ENCODE results near the gene ZNF724. TPM values are rescaled to one million over a fixed set of nuclear protein-coding genes. Genes with fewer than 3 reads are reported as not detected.
"Not testable (repeated sequence)": the region's sequence is repeated elsewhere in the genome, so short reads cannot be mapped to it uniquely, and the experiment has no call there.

The ZNF724 gene
- 9.0 and 19.9 TPM in 2 replicates for total RNA-seq (ENCODE audit: low replicate concordance)
- long read RNA-seq, transcript ZNF724-201 (4 exons, 2,764 nt), result major isoform, 12 of 15 reads
- long read RNA-seq, partial matches to known transcripts, result 0 of 15 reads
- long read RNA-seq, other reads (novel, unspliced or antisense), result 2 of 15 reads

DNA sequence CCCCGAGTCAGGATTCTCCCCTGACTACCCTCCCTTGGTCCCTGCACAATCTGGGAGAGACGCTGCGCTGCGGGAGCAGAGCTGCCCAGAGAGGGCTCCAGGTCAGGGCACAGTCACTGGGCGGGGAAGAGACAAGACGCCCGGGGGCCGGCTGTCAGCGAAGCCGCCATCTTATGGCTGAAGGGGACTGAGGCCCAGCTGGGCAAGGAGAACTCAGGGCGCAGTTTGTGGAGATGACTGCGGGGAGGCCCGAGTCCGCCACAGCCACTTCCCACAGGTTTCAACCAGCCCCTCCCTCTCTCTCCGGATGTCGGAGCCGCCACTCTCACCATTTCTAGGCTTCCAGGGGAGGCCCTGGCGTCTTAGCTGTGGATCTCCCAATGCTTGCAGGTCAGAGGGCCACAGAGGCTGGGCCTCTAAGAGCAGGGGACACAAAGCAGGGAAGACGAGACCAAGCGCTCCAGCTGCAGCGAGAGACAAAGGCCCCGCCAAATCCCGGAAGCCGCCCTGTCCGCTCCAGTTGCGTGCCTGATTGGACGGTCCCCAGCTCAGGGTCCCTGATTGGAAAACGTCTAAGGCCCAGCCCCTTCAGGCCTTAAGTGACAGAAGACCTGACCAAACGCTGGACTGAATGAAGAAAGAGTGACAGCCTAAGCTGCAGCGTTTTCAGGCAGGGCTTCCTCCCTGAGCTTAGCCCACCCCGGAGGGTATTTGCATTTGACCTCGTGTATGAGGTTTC, at the start of gene ZNF724:
ZNF724 (minus strand) TSS at position 484 of the 739 bp plus-strand sequence; CDS start at position 332, 152 bp downstream.
- TF ChIP-seq, protein P1, sequence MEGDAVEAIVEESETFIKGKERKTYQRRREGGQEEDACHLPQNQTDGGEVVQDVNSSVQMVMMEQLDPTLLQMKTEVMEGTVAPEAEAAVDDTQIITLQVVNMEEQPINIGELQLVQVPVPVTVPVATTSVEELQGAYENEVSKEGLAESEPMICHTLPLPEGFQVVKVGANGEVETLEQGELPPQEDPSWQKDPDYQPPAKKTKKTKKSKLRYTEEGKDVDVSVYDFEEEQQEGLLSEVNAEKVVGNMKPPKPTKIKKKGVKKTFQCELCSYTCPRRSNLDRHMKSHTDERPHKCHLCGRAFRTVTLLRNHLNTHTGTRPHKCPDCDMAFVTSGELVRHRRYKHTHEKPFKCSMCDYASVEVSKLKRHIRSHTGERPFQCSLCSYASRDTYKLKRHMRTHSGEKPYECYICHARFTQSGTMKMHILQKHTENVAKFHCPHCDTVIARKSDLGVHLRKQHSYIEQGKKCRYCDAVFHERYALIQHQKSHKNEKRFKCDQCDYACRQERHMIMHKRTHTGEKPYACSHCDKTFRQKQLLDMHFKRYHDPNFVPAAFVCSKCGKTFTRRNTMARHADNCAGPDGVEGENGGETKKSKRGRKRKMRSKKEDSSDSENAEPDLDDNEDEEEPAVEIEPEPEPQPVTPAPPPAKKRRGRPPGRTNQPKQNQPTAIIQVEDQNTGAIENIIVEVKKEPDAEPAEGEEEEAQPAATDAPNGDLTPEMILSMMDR (conservative IDR thresholded peaks at IDR 0.05), result no peak
- peak; percentile 92 for DNase-seq (ENCODE audit: extremely low spot score, unreplicated experiment)
- H3K36me3 Mint-ChIP-seq, result peaks cover 27% of the 10 kb centered on the region

DNA sequence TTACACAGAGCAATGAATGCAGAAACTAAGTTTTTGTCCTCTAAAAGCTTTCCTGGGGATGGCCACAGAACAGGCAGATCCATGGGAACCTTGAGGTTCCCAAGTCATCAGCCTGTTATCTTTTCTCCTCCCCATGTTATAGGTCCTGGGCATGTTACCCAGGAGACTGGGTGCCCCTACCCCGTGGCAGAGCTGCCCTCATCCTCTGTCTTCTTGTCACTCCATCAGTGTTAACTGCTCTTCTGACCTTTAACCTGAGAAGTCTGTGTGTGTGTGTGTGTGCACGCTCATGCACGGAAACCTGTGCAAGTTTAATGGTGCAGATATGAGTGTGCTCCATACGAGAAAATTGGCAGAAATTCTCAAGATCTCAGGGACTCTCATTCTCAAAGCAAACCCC, 43.9 kb upstream of the ZNF724 start:
- H3K4me1 Mint-ChIP-seq (ENCODE audit: unreplicated experiment), result no peaks in the 10 kb centered on the region
- H3K27ac Mint-ChIP-seq, result no peak overlapping the region
- no peaks in the 10 kb centered on the region for H3K9me3 Mint-ChIP-seq
- TF ChIP-seq, protein P1 (conservative IDR thresholded peaks at IDR 0.05), result no peak
- H3K27me3 Mint-ChIP-seq, result no peaks in the 10 kb centered on the region
- H3K4me3 Mint-ChIP-seq, result no peak overlapping the region
- no peak for DNase-seq (ENCODE audit: extremely low spot score, unreplicated experiment)
- no peaks in the 10 kb centered on the region for H3K36me3 Mint-ChIP-seq

More for the DNA sequence above, at the start of gene ZNF724:
- peak within 1 kb of the TSS; percentile 97 for H3K4me3 Mint-ChIP-seq
- H3K9me3 Mint-ChIP-seq, result no peaks in the 10 kb centered on the region
- H3K27me3 Mint-ChIP-seq, result no peaks in the 10 kb centered on the region
- H3K4me1 Mint-ChIP-seq (ENCODE audit: unreplicated experiment), result peaks cover 11% of the 10 kb centered on the region
- H3K27ac Mint-ChIP-seq, result peak within 1 kb of the TSS; percentile 98

- not testable (repeated sequence) for DNase-seq (ENCODE audit: extremely low spot score, unreplicated experiment); H3K4me3 Mint-ChIP-seq; H3K4me1 Mint-ChIP-seq (ENCODE audit: unreplicated experiment); H3K27me3 Mint-ChIP-seq; H3K36me3 Mint-ChIP-seq; H3K27ac Mint-ChIP-seq
- peaks cover 15% of the 10 kb centered on the region for H3K9me3 Mint-ChIP-seq
Measured at GRCh38 chr19:23289966-23290365, 39.8 kb upstream of the ZNF724 start.

GRCh38 chr19:23287620-23288019, 37.4 kb upstream of the ZNF724 start:
- TF ChIP-seq, protein P1 (conservative IDR thresholded peaks at IDR 0.05), result no peak
- H3K36me3 Mint-ChIP-seq, result peaks cover 4% of the 10 kb centered on the region
- no peak for DNase-seq (ENCODE audit: extremely low spot score, unreplicated experiment)
- H3K4me3 Mint-ChIP-seq, result no peak overlapping the region
- H3K27ac Mint-ChIP-seq, result no peak overlapping the region
- H3K4me1 Mint-ChIP-seq (ENCODE audit: unreplicated experiment), result no peaks in the 10 kb centered on the region
- H3K9me3 Mint-ChIP-seq, result peaks cover 15% of the 10 kb centered on the region
- H3K27me3 Mint-ChIP-seq, result no peaks in the 10 kb centered on the region

- H3K27me3 Mint-ChIP-seq, result no peaks in the 10 kb centered on the region
- TF ChIP-seq, protein P1 (conservative IDR thresholded peaks at IDR 0.05), result peak; percentile 49
- H3K36me3 Mint-ChIP-seq, result peaks cover 4% of the 10 kb centered on the region
- H3K4me1 Mint-ChIP-seq (ENCODE audit: unreplicated experiment), result no peaks in the 10 kb centered on the region
- no peak for DNase-seq (ENCODE audit: extremely low spot score, unreplicated experiment)
- H3K4me3 Mint-ChIP-seq, result no peak overlapping the region
- no peak overlapping the region for H3K27ac Mint-ChIP-seq
- peaks cover 15% of the 10 kb centered on the region for H3K9me3 Mint-ChIP-seq
Measured at GRCh38 chr19:23286477-23286876, 36.3 kb upstream of the ZNF724 start.

- Mint-ChIP-seq H3K36me3 (peaks cover 4% of the 10 kb centered on the region), H3K27ac (no peak overlapping the region), H3K4me1 (ENCODE audit: unreplicated experiment) (no peaks in the 10 kb centered on the region), H3K4me3 (no peak overlapping the region), H3K9me3 (peaks cover 15% of the 10 kb centered on the region), H3K27me3 (no peaks in the 10 kb centered on the region)
- TF ChIP-seq, protein P1 (conservative IDR thresholded peaks at IDR 0.05), result no peak
- no peak for DNase-seq (ENCODE audit: extremely low spot score, unreplicated experiment)
Measured at GRCh38 chr19:23285948-23286347, 35.8 kb upstream of the ZNF724 start.

DNA sequence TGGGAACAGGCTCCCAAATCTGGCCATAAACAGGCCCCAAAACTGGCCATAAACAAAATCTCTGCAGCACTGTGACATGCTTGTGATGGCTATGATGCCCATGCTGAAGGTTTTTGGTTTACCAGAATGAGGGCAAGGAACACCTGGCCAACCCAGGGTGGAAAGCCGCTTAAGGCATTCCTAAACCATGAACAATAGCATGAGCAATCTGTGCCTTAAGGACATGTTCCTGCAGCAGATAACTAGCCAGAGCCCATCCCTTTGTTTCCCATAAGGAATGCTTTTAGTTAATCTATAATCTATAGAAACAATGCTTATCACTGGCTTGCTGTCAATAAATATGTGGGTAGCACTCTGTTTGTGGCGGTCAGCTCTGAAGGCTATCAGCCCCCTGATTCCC, 35.1 kb upstream of the ZNF724 start:
- not testable (repeated sequence) for H3K4me3 Mint-ChIP-seq; H3K4me1 Mint-ChIP-seq (ENCODE audit: unreplicated experiment); DNase-seq (ENCODE audit: extremely low spot score, unreplicated experiment); H3K36me3 Mint-ChIP-seq; H3K27me3 Mint-ChIP-seq; H3K27ac Mint-ChIP-seq
- peaks cover 15% of the 10 kb centered on the region for H3K9me3 Mint-ChIP-seq
